ENCODE results near the gene NFIA. TPM values are rescaled to one million over a fixed set of nuclear protein-coding genes. Genes with fewer than 3 reads are reported as not detected.

NFIA gene
- total and polyA plus RNA-seq, 9 of the 15 experiments (the other 6 are each of a cell fraction or from before 2014, with no cell fraction given): 5.3 to 24.9 (median 9.8) TPM

DNA sequence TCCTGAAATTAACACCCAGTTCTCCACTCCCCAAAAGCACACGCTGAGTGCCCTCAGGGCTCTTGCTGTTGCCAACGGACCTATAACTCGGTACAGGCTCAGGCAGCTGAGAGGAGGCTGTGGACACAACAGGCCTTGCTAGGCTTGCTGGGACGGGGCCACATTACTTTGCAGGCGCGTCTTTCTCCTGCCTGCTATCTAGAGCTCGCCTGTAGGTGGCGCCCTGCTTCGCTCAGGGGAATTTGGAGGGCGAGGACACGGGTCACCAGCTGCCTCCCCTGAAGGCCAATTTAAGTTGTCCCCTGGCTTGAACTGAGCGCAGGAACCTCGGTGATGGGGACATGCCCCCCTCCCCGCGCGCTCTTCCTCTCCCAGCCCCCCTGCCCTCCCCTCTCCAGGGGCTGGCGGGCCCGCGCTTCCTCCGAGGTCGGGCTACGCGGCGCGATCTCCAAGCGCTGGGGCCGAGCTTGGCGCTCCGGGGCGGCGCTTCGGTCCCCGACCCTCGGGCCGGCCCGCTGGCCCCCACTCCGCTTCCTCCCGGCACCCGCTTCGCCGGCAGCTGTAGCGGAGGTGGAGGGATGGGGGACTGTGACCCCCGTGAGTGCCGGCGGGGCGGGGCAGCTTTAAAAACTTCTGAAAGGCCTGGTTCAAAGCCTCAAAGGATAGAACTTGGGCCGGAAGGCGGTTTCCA, 32.4 kb upstream of the NFIA start (continued):
- TF ChIP-seq, protein P1, sequence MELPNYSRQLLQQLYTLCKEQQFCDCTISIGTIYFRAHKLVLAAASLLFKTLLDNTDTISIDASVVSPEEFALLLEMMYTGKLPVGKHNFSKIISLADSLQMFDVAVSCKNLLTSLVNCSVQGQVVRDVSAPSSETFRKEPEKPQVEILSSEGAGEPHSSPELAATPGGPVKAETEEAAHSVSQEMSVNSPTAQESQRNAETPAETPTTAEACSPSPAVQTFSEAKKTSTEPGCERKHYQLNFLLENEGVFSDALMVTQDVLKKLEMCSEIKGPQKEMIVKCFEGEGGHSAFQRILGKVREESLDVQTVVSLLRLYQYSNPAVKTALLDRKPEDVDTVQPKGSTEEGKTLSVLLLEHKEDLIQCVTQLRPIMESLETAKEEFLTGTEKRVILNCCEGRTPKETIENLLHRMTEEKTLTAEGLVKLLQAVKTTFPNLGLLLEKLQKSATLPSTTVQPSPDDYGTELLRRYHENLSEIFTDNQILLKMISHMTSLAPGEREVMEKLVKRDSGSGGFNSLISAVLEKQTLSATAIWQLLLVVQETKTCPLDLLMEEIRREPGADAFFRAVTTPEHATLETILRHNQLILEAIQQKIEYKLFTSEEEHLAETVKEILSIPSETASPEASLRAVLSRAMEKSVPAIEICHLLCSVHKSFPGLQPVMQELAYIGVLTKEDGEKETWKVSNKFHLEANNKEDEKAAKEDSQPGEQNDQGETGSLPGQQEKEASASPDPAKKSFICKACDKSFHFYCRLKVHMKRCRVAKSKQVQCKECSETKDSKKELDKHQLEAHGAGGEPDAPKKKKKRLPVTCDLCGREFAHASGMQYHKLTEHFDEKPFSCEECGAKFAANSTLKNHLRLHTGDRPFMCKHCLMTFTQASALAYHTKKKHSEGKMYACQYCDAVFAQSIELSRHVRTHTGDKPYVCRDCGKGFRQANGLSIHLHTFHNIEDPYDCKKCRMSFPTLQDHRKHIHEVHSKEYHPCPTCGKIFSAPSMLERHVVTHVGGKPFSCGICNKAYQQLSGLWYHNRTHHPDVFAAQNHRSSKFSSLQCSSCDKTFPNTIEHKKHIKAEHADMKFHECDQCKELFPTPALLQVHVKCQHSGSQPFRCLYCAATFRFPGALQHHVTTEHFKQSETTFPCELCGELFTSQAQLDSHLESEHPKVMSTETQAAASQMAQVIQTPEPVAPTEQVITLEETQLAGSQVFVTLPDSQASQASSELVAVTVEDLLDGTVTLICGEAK (IDR thresholded peaks at IDR 0.05): no peak
- TF ChIP-seq, protein P1 (CRISPR knock-in tag; IDR thresholded peaks at IDR 0.05): no peak
- TF ChIP-seq CBX5 (IDR thresholded peaks at IDR 0.05; ENCODE audit: borderline replicate concordance, low read depth) (peak; percentile 47; the same call in 1 of the 2 replicates), PML (IDR thresholded peaks at IDR 0.05; ENCODE audit: low read length) (peak; percentile 28; the same call in 1 of the 2 replicates), ZNF239 (CRISPR knock-in tag; IDR thresholded peaks at IDR 0.05) (0 out of 2 replicates have a peak, but pooled peaks have one; percentile 27), GABPB2 (CRISPR knock-in tag; conservative IDR thresholded peaks at IDR 0.05) (no peak), TFAM (CRISPR knock-in tag; conservative IDR thresholded peaks at IDR 0.05) (no peak), HMGN3 (IDR thresholded peaks at IDR 0.05; ENCODE audit: borderline replicate concordance, extremely low read depth, insufficient read length, low read depth, low read length) (peak; percentile 74), CBX1 (IDR thresholded peaks at IDR 0.05; ENCODE audit: low read depth) (peak; percentile 46; the same call in 1 of the 2 replicates), STAT5A (IDR thresholded peaks at IDR 0.05; ENCODE audit: borderline replicate concordance, low read length) (peak; percentile 37; the same call in 1 of the 2 replicates), TBP (optimal IDR thresholded peaks at IDR 0.05; ENCODE audit: low read depth, low read length) (peak; percentile 41)
- TF ChIP-seq, protein P2, sequence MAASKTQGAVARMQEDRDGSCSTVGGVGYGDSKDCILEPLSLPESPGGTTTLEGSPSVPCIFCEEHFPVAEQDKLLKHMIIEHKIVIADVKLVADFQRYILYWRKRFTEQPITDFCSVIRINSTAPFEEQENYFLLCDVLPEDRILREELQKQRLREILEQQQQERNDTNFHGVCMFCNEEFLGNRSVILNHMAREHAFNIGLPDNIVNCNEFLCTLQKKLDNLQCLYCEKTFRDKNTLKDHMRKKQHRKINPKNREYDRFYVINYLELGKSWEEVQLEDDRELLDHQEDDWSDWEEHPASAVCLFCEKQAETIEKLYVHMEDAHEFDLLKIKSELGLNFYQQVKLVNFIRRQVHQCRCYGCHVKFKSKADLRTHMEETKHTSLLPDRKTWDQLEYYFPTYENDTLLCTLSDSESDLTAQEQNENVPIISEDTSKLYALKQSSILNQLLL (CRISPR knock-in tag; IDR thresholded peaks at IDR 0.05; ENCODE audit: borderline replicate concordance): no peak
- TF ChIP-seq, protein P3, sequence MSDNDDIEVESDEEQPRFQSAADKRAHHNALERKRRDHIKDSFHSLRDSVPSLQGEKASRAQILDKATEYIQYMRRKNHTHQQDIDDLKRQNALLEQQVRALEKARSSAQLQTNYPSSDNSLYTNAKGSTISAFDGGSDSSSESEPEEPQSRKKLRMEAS (CRISPR knock-in tag; IDR thresholded peaks at IDR 0.05): 0 out of 2 replicates have a peak, but pooled peaks have one; percentile 31
- TF ChIP-seq, protein P4, sequence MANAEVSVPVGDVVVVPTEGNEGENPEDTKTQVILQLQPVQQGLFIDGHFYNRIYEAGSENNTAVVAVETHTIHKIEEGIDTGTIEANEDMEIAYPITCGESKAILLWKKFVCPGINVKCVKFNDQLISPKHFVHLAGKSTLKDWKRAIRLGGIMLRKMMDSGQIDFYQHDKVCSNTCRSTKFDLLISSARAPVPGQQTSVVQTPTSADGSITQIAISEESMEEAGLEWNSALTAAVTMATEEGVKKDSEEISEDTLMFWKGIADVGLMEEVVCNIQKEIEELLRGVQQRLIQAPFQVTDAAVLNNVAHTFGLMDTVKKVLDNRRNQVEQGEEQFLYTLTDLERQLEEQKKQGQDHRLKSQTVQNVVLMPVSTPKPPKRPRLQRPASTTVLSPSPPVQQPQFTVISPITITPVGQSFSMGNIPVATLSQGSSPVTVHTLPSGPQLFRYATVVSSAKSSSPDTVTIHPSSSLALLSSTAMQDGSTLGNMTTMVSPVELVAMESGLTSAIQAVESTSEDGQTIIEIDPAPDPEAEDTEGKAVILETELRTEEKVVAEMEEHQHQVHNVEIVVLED (CRISPR knock-in tag; IDR thresholded peaks at IDR 0.05): no peak
